ENCODE measurements around the gene IPCEF1.

DNA sequence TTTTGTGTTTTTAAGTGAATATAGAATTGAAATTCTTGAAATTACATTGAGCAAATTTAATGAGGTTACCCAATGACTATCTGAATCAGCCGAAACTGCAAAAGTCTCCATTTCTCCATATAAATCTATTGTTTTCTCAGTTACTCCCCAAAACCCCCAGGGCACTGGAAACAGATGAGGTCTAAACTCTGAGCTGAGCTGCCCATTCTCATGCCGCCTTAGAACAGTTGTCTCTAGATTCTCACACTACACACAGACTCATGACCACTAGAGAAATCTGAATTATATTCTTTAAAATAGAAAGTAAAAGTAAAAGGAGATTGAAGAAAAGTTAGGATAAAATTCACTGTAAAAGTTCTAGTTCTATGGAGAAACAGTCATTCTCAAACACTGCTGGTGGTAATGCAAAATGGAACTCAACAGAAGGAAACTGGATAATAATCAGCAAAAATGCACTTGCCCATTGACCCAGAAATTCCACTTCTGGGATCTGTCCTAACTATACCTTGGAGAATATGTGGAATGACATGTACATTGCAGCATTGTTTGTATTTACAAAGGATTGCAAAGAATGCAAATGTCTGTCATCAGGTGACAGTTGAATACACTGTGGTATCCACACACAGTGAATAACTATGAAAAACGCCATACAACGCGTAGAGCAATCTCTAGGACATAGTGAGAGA lies 125.5 kb downstream of the IPCEF1 start:
- TF ChIP-seq, protein P1, sequence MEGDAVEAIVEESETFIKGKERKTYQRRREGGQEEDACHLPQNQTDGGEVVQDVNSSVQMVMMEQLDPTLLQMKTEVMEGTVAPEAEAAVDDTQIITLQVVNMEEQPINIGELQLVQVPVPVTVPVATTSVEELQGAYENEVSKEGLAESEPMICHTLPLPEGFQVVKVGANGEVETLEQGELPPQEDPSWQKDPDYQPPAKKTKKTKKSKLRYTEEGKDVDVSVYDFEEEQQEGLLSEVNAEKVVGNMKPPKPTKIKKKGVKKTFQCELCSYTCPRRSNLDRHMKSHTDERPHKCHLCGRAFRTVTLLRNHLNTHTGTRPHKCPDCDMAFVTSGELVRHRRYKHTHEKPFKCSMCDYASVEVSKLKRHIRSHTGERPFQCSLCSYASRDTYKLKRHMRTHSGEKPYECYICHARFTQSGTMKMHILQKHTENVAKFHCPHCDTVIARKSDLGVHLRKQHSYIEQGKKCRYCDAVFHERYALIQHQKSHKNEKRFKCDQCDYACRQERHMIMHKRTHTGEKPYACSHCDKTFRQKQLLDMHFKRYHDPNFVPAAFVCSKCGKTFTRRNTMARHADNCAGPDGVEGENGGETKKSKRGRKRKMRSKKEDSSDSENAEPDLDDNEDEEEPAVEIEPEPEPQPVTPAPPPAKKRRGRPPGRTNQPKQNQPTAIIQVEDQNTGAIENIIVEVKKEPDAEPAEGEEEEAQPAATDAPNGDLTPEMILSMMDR (conservative IDR thresholded peaks at IDR 0.05; ENCODE audit: low read length): no peak
- no peak for TF ChIP-seq EZH2phosphoT487 (IDR thresholded peaks at IDR 0.05; ENCODE audit: borderline replicate concordance)
